ENCODE data around the gene MSL2. TPM values are rescaled to one million over a fixed set of nuclear protein-coding genes. Genes with fewer than 3 reads are reported as not detected.
"Not testable (repeated sequence)": the region's sequence is repeated elsewhere in the genome, so short reads cannot be mapped to it uniquely, and the experiment has no call there.

MSL2 gene
- total and polyA plus RNA-seq, 2 of the 8 experiments (the other 6 are each of a cell fraction or from before 2014, with no cell fraction given): 9.1 to 41.8 TPM

DNA sequence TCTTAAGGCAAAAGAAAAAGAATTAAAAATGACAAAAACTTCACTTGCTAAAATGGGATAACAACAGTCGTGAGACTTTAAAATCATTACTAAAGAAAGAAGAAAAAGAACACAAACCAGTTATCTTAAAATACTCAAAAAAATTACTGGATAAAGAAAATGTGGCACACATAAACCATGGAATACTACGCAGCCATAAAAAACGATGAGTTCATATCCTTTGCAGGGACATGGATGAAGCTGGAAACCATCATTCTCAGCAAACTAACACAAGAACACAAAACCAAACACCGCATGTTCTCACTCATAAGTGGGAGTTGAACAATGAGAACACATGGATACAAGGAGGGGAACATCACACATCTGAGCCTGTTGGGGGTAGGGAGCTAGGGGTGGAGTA lies 27.9 kb downstream of the MSL2 start:
- H3K23me2 ChIP-seq (ENCODE audit: low read depth, low read length); H3K18ac ChIP-seq (ENCODE audit: extremely low read depth, low read length); H2AFZ ChIP-seq (ENCODE audit: low read length); H3K79me1 ChIP-seq (ENCODE audit: low read depth, low read length); H2AK5ac ChIP-seq (ENCODE audit: low read depth, low read length); FAIRE-seq; H3K56ac ChIP-seq (replicated peaks; ENCODE audit: insufficient read length, low read depth, low read length); H3K4me2 ChIP-seq (ENCODE audit: insufficient read depth in 1 of 2, low read depth in 2 of 2, low read length in 2 of 2); H4K5ac ChIP-seq (ENCODE audit: insufficient read length, low read depth, low read length); H2BK15ac ChIP-seq (ENCODE audit: low read length); H3K9ac ChIP-seq (replicated peaks in 1 of 4; ENCODE audit: extremely low read depth in 1 of 4, low read depth in 3 of 4, low read length in 3 of 4); H3K9me3 ChIP-seq (ENCODE audit: insufficient read depth in 2 of 2, low read depth in 1 of 2, low read length in 1 of 2); CTCF ChIA-PET (ENCODE audit: partially characterized antibody); H3K27ac ChIP-seq (ENCODE audit: low read depth, low read length); H3K4me3 ChIP-seq (ENCODE audit: extremely low read depth in 1 of 4, insufficient read depth in 2 of 4, low read depth in 3 of 4, low read length in 4 of 4); H3K27me3 ChIP-seq (replicated peaks in 1 of 4; ENCODE audit: control insufficient read depth in 3 of 4, extremely low read depth in 1 of 4, insufficient read depth in 3 of 4, low read length in 3 of 4); H3K14ac ChIP-seq (ENCODE audit: insufficient read length); H3K23ac ChIP-seq (ENCODE audit: insufficient read length); H4K20me1 ChIP-seq (replicated peaks in 1 of 2; ENCODE audit: control insufficient read depth in 1 of 2, insufficient read depth in 2 of 2, low read length in 2 of 2); H2BK20ac ChIP-seq (ENCODE audit: low read length); H4K91ac ChIP-seq (replicated peaks; ENCODE audit: insufficient read length, low read length); H2BK120ac ChIP-seq (replicated peaks; ENCODE audit: low read depth, low read length); DNase-seq (ENCODE audit: low read depth in 1 of 2, low spot score in 2 of 2); H4K8ac ChIP-seq (ENCODE audit: extremely low read depth, insufficient read depth, low read length); H2BK5ac ChIP-seq (ENCODE audit: low read depth, low read length); H3K36me3 ChIP-seq (ENCODE audit: control insufficient read depth in 2 of 4, insufficient read depth in 4 of 4, low read length in 3 of 4); H2BK12ac ChIP-seq (ENCODE audit: low read depth, low read length); H3K4me1 ChIP-seq (replicated peaks in 1 of 4; ENCODE audit: control insufficient read depth in 3 of 4, insufficient read depth in 4 of 4, low read length in 3 of 4); H3K4ac ChIP-seq (replicated peaks; ENCODE audit: insufficient read length, low read depth, low read length): not testable (repeated sequence)
- H3K79me2 ChIP-seq (ENCODE audit: control insufficient read depth in 1 of 2, insufficient read depth in 2 of 2, low read length in 2 of 2): peaks cover 21 to 98% of the 10 kb centered on the region in 2 experiments
- POLR2A ChIA-PET (ENCODE audit: partially characterized antibody): interaction anchor here (0.9 to 1.6 kb wide), 2 partner anchors 9 to 28 kb away, joined by 3 to 4 read pairs; partner anchors contain the start of gene MSL2
- WGBS, 2 experiments (ENCODE audit: extremely low coverage in 1 of 2, insufficient coverage in 1 of 2, insufficient read length in 1 of 2, insufficient replicate concordance in 2 of 2, low coverage in 1 of 2, low lambda C conversion rate in 2 of 2, missing lambda C conversion rate in 1 of 2): 96% methylated on average over 4 of the region's 4 CpGs; no CpG with 5 or more reads in 1 of the 2 experiments
